Neural cell (in vitro differentiated cells): ENCODE measurements around the gene ABHD14A. TPM values are rescaled to one million over a fixed set of nuclear protein-coding genes. Genes with fewer than 3 reads are reported as not detected.

Source experiments
- H2AFZ ChIP-seq: fragments of 200-600, 300-800 bp; sonication (generic), shearing (Covaris generic); 2 replicates; pipeline ENCODE4 v1.6.0; 2014; ENCODE audit warnings: low read depth, mild to moderate bottlenecking, antibody characterized with exemption, low read length, moderate library complexity
- H3F3A ChIP-seq: fragments of 200-600 bp; shearing (Covaris generic); 2 replicates; pipeline ENCODE4 v1.6.1; 2016; ENCODE audit warnings: mild to moderate bottlenecking, moderate library complexity, mixed read lengths, antibody characterized with exemption, low read length; ENCODE audit not compliant: insufficient read depth, poor library complexity, severe bottlenecking
- H3K27ac ChIP-seq: fragments of 200-600, 300-800 bp; sonication (generic), shearing (Covaris generic); 2 replicates; pipeline ENCODE4 v1.5.1; 2014; ENCODE audit warnings: mild to moderate bottlenecking, low read length, moderate library complexity
- H3K27me3 ChIP-seq: fragments of 300-800, 200-600 bp; sonication (generic), shearing (Covaris generic); 2 replicates; pipeline ENCODE4 v1.6.0; 2014; ENCODE audit warnings: mild to moderate bottlenecking, low read depth, low read length, moderate library complexity; ENCODE audit not compliant: insufficient read depth
- H3K36me3 ChIP-seq: fragments of 300-800, 200-600 bp; sonication (generic), shearing (Covaris generic); 2 replicates; pipeline ENCODE4 v1.5.1; 2014; ENCODE audit warnings: mild to moderate bottlenecking, antibody characterized with exemption, low read length, moderate library complexity; ENCODE audit not compliant: insufficient read depth
- H3K4me2 ChIP-seq: fragments of 300-800, 200-600 bp; sonication (generic), shearing (Covaris generic); 2 replicates; pipeline ENCODE4 v1.6.0; 2014; ENCODE audit warnings: mild to moderate bottlenecking, low read length
- H3K4me3 ChIP-seq: fragments of 300-800, 200-600 bp; sonication (generic), shearing (Covaris generic); 2 replicates; pipeline ENCODE4 v1.5.1; 2014; ENCODE audit warnings: mild to moderate bottlenecking, low read length, moderate library complexity
- H3K79me2 ChIP-seq: fragments of 200-600 bp; shearing (Covaris generic); replicated peaks from 2 replicates; pipeline ENCODE4 v1.6.0; 2014; ENCODE audit warnings: mild to moderate bottlenecking, low read length, moderate library complexity; ENCODE audit not compliant: insufficient read depth
- H3K9ac ChIP-seq: fragments of 300-800, 200-600 bp; sonication (generic), shearing (Covaris generic); 2 replicates; pipeline ENCODE4 v1.6.1; 2016; ENCODE audit warnings: mild to moderate bottlenecking, low read length, mixed read lengths
- H3K9me2 ChIP-seq: fragments of 200-600 bp; shearing (Covaris generic); 2 replicates; pipeline ENCODE4 v1.6.1; 2016; ENCODE audit warnings: mild to moderate bottlenecking, low read length, mixed read lengths; ENCODE audit not compliant: insufficient read depth
- H3K9me3 ChIP-seq: fragments of 200-600, 300-800 bp; sonication (generic), shearing (Covaris generic); 2 replicates; pipeline ENCODE4 v1.6.1; 2016; ENCODE audit warnings: mild to moderate bottlenecking, mixed run types, low read length, moderate library complexity, mixed read lengths
- H4K20me1 ChIP-seq: fragments of 200-600 bp; shearing (Covaris generic); 2 replicates; pipeline ENCODE4 v1.6.1; 2016; ENCODE audit warnings: mild to moderate bottlenecking, mixed run types; ENCODE audit not compliant: insufficient read depth
- CTCF ChIP-seq: fragments of 450-650 bp; IDR thresholded peaks from 2 replicates; pipeline ENCODE4 v1.5.1; 2014; ENCODE audit warnings: antibody characterized with exemption, mild to moderate bottlenecking, moderate library complexity; ENCODE audit not compliant: poor library complexity, severe bottlenecking
- EP300 ChIP-seq: fragments of 450-650 bp; conservative IDR thresholded peaks from 2 replicates; pipeline ENCODE4 v1.6.1; 2014; ENCODE audit warnings: antibody characterized with exemption, mild to moderate bottlenecking, moderate library complexity; ENCODE audit not compliant: poor library complexity, severe bottlenecking
- EZH2 ChIP-seq: fragments of 200-600, 300-800 bp; shearing (Covaris generic), sonication (generic); IDR thresholded peaks from 2 replicates; pipeline ENCODE4 v1.6.1; 2014; ENCODE audit warnings: antibody characterized with exemption, low read length, borderline replicate concordance, mild to moderate bottlenecking; ENCODE audit not compliant: insufficient read depth, poor library complexity, severe bottlenecking
- MXI1 ChIP-seq: fragments of 450-650 bp; conservative IDR thresholded peaks from 2 replicates; pipeline ENCODE4 v1.6.1; 2014; ENCODE audit warnings: antibody characterized with exemption, mild to moderate bottlenecking; ENCODE audit not compliant: poor library complexity, severe bottlenecking
- POLR2AphosphoS5 ChIP-seq: IDR thresholded peaks from 2 replicates; pipeline ENCODE4 v1.6.1; 2012
- RAD21 ChIP-seq: fragments of 450-650 bp; conservative IDR thresholded peaks from 2 replicates; pipeline ENCODE4 v1.6.1; 2014; ENCODE audit warnings: antibody characterized with exemption, mild to moderate bottlenecking, moderate library complexity
- REST ChIP-seq: IDR thresholded peaks from 2 replicates; pipeline ENCODE4 v1.6.1; 2012; ENCODE audit warnings: borderline replicate concordance
- SMC3 ChIP-seq: fragments of 450-650 bp; conservative IDR thresholded peaks from 2 replicates; pipeline ENCODE4 v1.6.1; 2014; ENCODE audit warnings: antibody characterized with exemption, mild to moderate bottlenecking, moderate library complexity; ENCODE audit not compliant: poor library complexity
- TAF1 ChIP-seq: IDR thresholded peaks from 2 replicates; pipeline ENCODE4 v1.6.1; 2012; ENCODE audit warnings: low read depth
- polyA plus RNA-seq: library from polyadenylated mRNA; depleted of rRNA; stranded (reverse); fragments of >200 nt; gene quantifications from 2 replicates; pipeline ENCODE4 v1.2.3, GENCODE V29; 2014

ABHD14A gene
- polyA plus RNA-seq, 1 donor from 2014 or later: 57.8 TPM

- TF ChIP-seq EP300 (no peak), RAD21 (no peak), REST (no peak), SMC3 (no peak), CTCF (no peak), MXI1 (no peak), POLR2AphosphoS5 (no peak), EZH2 (no peak), TAF1 (no peak)
- no peak overlapping the region for H3K4me2 ChIP-seq
- no peaks in the 10 kb centered on the region for H3K79me2 ChIP-seq
- H3F3A ChIP-seq: no peaks in the 10 kb centered on the region
- no peak overlapping the region for H2AFZ ChIP-seq
- H3K27ac ChIP-seq: no peak overlapping the region
- H3K27me3 ChIP-seq: peaks cover 14% of the 10 kb centered on the region
- H3K4me3 ChIP-seq: no peak overlapping the region
- H3K9me2 ChIP-seq: no peaks in the 10 kb centered on the region
- no peaks in the 10 kb centered on the region for H3K36me3 ChIP-seq
- no peak overlapping the region for H3K9ac ChIP-seq
- H4K20me1 ChIP-seq: no peaks in the 10 kb centered on the region
- no peaks in the 10 kb centered on the region for H3K9me3 ChIP-seq
These were observed 17.2 kb upstream of the ABHD14A start for GRCh38 chr3:51957520-51958205.

- Histone ChIP-seq H3K36me3 (no peaks in the 10 kb centered on the region), H3K9me3 (no peaks in the 10 kb centered on the region), H3K79me2 (no peaks in the 10 kb centered on the region), H3K4me2 (no peak overlapping the region), H3K27me3 (peaks cover 14% of the 10 kb centered on the region), H3K4me3 (no peak overlapping the region), H4K20me1 (no peaks in the 10 kb centered on the region), H3F3A (no peaks in the 10 kb centered on the region), H3K27ac (no peak overlapping the region), H3K9me2 (no peaks in the 10 kb centered on the region), H2AFZ (no peak overlapping the region), H3K9ac (no peak overlapping the region)
- no peak for TF ChIP-seq CTCF
- TF ChIP-seq REST: no peak
- no peak for TF ChIP-seq TAF1
- no peak for TF ChIP-seq EZH2
- no peak for TF ChIP-seq EP300
- TF ChIP-seq RAD21: no peak
- no peak for TF ChIP-seq POLR2AphosphoS5
- no peak for TF ChIP-seq SMC3
- TF ChIP-seq MXI1: no peak
These were observed 16.0 kb upstream of the ABHD14A start for GRCh38 chr3:51958603-51959521.
